Hematopoietic multipotent progenitor cell treated with erythropoietin and hydrocortisone succinate and interleukin-3 and kit ligand, for 15 days (in vitro differentiated cells): ENCODE results near the gene CSRNP3.

Source experiments
- DNase-seq: peaks from one replicate; pipeline ENCODE4 v3.0.0-alpha.2; 2015; ENCODE audit warnings: low spot score

Gene CSRNP3

DNA sequence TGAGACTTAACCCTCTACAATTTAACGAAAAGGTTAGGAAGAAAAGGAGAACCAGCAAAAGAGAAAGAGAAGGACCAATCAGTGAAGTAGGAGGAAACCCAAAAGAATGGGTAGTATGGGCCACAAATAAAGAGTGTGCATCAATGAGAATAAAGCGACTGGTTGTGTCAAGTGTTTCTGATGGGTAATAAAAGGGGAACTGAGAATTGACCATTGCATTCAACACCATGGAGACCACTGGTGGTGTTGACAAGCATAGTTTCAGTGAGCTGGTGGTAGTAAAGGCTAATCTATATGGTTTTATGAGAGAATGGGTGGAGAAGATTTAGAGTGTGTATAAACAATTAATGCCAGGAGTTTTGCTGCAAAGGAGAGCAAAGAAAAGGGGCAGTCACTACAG lies 75.4 kb downstream of the CSRNP3 start:
- no peak for DNase-seq

- DNase-seq: no peak
These were observed 78.4 kb downstream of the CSRNP3 start for GRCh38 chr2:165547900-165548299.

- DNase-seq: no peak
These were observed 80.1 kb downstream of the CSRNP3 start for GRCh38 chr2:165549619-165550018.

DNA sequence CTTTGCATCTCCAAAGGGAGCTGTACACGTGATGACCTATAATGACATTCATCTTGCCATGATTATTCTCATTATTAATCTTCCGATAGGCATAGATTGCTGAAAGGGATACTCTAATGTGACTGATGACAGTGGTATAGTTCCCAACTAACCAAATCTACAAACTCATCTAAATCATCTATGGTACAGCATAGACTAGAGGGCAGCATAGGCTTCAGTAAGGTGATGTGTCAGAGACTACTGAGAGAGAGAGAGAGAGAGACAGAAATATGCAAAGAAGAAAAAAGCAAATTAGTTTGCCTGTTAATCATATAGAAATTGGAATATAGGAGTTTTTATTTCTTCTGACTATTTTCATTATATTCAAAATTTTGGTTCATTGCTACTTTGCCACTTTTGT lies 89.3 kb downstream of the CSRNP3 start:
- no peak for DNase-seq

GRCh38 chr2:165560377-165560988 lies 91.0 kb downstream of the CSRNP3 start:
- no peak for DNase-seq

- no peak for DNase-seq
These were observed 92.0 kb downstream of the CSRNP3 start for GRCh38 chr2:165561516-165561915.

DNA sequence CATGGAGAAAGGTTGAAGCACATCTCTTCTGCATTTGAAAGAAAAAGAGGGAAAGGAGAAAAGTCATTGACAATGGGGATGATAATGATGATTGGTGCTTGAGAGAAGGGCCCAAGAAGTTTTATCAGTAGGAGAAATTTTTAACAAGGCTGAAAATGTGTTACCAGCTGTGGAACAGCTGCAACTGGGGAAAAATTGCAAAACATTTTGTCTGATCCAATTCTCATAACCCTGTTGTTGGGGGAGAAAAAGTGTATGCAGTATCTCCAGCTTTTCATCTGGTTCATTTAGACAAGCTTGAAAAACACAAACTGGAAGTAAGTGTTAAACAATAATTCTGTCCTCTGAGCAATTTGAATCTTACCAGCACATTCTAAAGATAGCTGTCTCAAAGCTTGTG lies 92.7 kb downstream of the CSRNP3 start:
- no peak for DNase-seq

DNA sequence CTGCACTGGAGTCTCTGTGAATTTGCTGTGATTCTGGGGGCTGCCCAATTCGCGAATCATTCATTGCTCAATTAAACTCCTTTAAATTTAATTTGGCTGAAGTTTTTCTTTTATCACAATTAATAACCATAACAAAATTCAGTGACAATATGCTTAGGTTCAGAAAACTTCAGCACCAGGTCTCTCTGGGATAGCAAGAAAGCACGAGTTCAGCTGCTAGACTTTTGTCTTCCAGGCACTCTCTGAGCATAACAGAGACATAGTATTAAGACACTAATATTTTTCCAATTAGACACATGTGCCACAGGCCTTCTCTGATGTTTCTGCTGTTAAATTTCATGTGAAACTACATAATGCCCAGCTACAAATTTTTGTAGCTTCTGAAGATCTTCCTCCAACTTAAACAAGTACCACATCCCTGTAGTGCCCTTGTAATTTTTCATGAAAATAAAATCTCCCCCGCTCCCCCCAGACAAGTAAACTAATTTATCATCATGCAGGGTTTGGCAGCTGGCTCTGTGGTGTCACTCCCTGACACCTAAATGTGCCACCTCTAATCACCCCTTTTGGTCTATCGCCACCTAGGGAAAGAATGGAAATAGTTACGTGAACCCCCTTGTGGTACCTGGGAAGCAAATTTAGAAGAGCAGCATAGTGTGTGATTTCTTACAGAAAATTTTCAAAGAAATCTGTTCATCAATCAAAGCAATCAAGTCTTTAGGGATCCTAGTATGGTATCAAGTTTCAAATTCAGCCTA lies 94.1 kb downstream of the CSRNP3 start:
- DNase-seq: no peak

- DNase-seq: no peak
These were observed 96.5 kb downstream of the CSRNP3 start for GRCh38 chr2:165566008-165566407.

DNA sequence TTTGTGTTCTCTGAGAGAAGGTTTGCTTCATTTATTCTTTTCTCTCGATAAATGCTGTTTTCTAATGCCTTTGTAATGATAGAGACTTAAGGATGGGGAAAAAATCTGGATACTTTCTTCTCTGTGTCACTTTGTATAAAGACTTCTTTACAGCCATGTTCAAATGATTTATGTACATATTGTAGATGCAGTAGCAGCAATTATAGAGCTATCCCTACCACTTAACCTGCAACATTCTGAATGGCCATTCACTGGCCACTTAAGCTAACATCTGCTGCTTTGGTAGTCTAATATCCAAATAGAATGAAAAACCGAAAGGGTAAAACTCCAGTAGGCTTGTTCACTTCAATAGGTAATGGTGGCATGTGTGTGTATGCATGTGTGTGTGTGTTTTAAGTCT lies 97.8 kb downstream of the CSRNP3 start:
- DNase-seq: no peak

DNA sequence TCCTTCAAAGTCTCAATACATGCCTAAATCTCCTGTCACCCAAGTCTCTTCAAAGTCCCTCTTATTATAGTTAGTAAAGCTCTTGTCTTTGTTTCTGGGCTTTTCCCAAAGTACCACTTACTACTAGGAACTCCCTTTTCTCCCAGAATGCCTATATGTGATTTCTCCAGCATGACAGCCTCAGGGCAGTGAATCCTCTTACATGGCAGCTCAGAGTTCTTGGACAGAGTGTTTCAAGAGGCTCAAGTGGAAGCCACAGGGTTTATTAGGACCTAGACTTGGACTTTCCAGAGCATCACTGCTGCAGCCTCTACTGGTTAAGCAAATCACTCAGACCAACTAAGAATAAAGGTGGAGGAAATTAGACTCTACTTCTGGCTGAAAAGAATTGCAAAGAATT lies 98.9 kb downstream of the CSRNP3 start:
- no peak for DNase-seq

GRCh38 chr2:165571477-165571876 lies 102.0 kb downstream of the CSRNP3 start:
- DNase-seq: no peak

GRCh38 chr2:165572151-165572550 lies 102.7 kb downstream of the CSRNP3 start:
- no peak for DNase-seq

DNA sequence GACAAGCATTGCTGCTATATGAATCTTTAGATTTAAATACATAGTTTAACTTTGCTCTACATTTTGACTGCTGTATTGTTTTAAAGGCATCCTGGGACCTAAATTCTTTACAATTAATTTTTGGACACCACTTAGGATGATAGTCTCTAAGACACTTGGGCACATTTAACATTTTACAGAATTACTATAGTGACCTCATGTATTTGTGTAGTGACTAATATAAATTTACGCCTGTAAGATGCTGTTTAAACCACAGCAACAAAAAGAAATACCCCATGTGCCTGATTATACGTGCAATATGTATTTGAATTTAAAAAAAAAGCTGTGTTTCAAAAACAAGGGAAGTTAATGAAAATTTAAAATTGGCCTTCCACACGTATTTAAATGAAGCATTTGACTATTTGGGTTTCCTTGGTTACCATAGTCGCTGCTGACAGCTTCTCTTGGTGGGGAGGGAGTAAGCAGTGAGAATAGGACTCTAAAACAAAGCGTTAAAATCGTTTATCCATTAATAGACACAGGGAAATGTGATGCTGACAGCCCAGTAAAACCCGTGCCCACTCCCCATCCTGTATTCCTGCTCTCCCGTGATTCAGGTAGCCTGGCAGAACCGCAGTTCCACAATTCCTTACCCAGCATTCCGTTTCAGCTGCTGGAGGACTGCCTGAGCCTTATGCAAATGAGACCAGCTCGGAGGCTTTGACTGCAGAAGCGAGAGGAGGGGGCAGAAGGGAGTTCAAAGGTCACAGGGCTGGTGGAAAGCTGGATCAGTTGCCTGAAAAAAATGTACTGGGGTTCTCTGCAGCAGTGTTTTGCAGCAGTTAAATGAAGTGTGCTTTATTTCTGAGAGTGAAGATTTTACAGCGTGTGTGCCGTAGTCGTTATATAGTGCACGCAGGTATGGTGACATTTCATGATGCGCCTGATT lies 104.3 kb downstream of the CSRNP3 start:
- DNase-seq: no peak

DNA sequence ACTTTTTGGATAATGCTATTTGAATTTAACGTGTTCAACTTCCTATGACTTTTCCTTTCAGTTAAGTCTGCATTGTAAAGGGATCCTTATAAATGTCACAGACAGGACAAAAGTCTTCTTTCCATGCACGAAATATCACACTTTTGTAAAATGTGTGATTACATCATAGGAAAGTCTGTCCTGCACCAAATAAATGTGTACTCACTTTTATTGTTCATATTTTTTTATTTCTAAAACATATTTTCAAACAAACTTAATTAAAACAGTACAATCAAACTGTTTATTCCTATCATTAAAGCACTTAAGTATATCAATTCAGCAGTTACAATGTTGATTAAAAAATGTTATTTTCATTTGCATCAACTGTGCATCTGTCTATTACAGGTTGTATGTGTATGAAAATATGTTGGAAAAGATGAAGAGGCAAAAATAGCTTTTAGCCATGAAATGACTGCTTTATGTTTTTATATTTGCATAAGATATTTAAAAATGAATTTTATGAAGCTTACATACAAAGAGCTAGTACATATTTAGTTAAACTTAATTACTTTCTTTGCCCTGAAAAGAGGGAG lies 105.6 kb downstream of the CSRNP3 start:
- DNase-seq: no peak

GRCh38 chr2:165576409-165577154 lies 107.1 kb downstream of the CSRNP3 start:
- no peak for DNase-seq

DNA sequence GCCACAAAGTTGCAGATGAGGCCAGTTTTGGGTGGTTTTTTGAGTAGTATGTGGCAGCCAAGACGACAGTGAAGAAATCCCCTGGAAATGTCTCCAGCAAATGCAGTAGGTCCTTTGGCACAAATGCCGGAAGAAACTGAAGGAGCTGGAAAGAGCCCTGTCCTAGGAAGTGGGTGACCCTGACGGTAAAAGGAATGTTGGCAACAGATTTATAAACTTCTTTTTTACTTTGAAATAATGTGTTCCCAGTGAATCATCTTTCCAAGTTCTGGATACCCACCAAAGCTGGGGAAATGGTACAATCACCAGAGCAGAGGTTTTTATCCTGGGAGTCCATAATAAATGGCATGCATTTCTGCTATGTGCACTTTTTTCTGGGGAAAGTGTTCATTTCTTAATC lies 112.9 kb downstream of the CSRNP3 start:
- no peak for DNase-seq

DNA sequence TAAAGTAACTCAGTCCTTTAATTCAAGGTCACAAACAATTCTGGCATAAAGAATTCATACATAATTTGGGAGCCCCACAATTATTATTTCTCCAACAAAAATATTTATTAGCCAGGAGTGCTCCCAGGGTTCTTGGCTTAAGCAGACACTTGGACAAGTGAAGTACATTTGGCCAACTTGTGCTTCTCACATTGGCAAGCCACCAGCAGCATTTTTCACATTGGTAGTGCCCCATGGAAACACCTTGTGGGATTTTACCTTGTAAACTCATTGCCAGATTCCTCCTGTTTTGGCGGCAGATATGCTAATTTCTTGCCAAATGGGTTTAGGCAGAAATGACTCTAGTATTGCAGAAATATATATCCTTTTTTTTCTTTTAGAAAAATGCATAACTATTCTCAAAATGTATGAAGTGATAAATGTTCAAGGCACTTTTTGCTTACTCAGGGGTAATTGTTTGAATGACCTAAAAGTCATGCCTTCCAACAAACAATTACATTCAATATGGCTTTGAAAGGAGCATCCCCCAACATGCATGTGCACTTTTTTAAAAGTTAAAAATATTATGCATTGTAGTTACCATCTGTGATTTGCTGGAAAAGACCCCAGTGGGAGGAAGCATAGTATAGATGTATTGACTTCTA lies 113.5 kb downstream of the CSRNP3 start:
- DNase-seq: no peak

DNA sequence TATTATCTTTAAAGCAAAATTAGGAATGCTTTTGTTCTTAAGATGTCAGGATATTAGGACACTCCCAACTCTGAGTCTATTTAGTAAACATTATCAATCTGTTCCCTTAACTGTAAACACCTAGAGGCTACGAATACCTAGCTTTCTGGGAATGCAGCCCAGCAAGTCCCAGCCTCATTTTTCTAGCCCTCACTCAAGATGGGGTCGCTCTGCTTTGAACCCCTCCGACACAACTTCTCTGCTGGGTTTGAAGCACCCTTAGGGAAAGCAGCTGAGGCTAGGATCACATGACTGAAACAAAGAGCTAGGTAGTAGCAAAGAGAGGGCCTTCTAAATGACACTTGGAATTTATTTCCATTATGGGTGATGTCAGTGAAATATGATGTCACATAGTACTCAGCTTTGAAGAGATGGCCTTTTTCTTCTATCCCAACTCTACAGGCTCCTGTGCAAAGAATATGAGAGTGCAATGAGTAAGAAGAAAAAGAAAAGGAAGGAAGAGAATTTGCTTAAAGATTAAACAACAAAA lies 114.7 kb downstream of the CSRNP3 start:
- no peak for DNase-seq

DNA sequence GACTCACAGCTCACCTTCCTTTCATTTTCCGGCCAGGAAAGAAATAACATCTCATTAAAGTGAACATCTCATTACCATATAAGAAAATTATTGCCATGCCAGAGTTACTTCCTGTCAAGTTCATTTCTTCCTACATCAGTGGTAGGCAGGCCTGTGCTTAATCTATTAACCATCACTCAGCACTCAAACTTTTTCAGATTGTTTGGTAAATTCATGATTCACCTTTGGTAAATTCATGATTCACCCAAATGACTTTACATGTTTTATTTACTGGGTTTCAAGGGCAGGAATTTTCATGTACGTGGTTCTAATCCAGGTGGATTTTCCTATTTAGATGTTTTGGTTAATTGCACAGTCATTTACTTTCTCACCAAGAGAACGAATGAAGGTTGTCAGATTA lies 116.5 kb downstream of the CSRNP3 start:
- no peak for DNase-seq

DNA sequence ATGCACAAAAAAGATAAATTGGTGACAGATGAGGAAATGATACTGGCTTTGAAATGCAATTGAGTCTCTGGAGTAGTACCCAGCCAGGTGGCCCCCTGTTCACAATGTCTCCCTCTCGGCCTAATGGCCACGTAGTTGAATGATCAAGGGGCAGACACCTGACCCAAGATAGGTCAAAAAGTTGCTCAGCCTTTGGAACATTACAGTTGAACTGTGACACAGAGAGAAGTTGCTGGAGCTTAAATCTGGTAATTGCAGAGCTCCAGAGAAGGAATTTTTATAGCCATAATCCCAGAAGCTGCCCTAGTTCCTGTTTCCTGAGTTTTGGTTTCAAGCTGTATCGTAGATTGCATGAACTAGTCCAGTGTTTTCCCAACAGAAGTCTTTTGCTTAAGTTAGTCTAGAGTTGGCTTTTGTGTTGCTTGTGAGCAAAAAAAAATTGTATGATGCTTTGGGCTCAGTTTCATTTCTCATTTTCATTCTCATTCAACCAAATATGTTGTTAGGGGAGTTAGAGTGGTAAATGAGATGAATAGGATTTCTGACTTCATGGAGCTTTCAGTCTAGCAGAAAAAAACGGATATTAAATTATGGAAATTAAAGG lies 117.9 kb downstream of the CSRNP3 start:
- DNase-seq: no peak
